Stimulated activated naive B cell treated with anti-CD40 and anti-IgM and Interleukin-4, amounts not matched to agents 10 μg/mL and 1 μg/mL and 100 μg/mL, for 72 hours (primary cell): Measurements from ENCODE around the gene VEGFC.

Experiments
- ATAC-seq, 2 donors: fragments of 150-1000 bp; cut with Tn5 transposase; replicated peaks; 2 replicates each; pipeline ENCODE4 v1.10.0; 2021; ENCODE audit warnings: moderate library complexity in 1 of 2
- DNase-seq: peaks from one replicate; pipeline ENCODE4 v3.0.0; 2021
- H3K27ac Mint-ChIP-seq: one replicate; pipeline ENCODE4 v1.8.0; 2022; ENCODE audit warnings: mild to moderate bottlenecking, mixed read lengths
- H3K27me3 Mint-ChIP-seq, 2 donors: one replicate each; pipeline ENCODE4 v1.8.0; 2022; ENCODE audit warnings: mixed read lengths in 2 of 2
- H3K36me3 Mint-ChIP-seq, 2 donors: one replicate each; pipeline ENCODE4 v1.8.0; 2022; ENCODE audit warnings: mixed read lengths in 2 of 2, mild to moderate bottlenecking in 1 of 2
- H3K4me1 Mint-ChIP-seq, 2 donors: one replicate each; pipeline ENCODE4 v1.8.0; 2022; ENCODE audit warnings: mixed read lengths in 2 of 2, mild to moderate bottlenecking in 1 of 2
- H3K4me3 Mint-ChIP-seq, 2 donors: one replicate each; pipeline ENCODE4 v1.8.0; 2022; ENCODE audit warnings: mild to moderate bottlenecking in 2 of 2, mixed read lengths in 2 of 2, moderate library complexity in 1 of 2
- H3K9me3 Mint-ChIP-seq, 2 donors: one replicate each; pipeline ENCODE4 v1.8.0; 2022; ENCODE audit warnings: mixed read lengths in 2 of 2, mild to moderate bottlenecking in 1 of 2

VEGFC gene

DNA sequence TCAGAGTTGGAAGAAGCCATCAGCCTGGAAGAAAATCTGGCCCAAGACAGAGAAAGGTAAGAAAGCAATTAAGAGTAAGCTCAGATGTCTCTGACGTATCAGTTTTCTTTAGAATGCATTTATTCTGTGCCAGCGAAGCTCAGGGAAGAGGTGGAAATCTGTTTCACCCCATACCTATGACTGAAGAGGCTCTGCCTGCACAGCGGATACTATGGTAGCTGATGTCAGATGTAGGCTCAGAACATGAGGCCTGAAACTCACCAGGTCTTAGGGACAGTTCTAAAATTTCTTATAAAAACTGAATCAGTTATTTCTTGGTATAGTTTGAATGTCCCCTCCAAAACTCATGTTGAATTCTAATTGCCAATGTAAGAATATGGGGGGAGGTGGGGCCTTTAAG lies 30.9 kb downstream of the VEGFC start:
- no peak for DNase-seq
- Mint-ChIP-seq H3K9me3 (no peaks in the 10 kb centered on the region), H3K27ac (no peak overlapping the region), H3K27me3 (no peaks in the 10 kb centered on the region), H3K4me1 (no peaks in the 10 kb centered on the region), H3K36me3 (no peaks in the 10 kb centered on the region), H3K4me3 (no peak overlapping the region)
- no peak for ATAC-seq

DNA sequence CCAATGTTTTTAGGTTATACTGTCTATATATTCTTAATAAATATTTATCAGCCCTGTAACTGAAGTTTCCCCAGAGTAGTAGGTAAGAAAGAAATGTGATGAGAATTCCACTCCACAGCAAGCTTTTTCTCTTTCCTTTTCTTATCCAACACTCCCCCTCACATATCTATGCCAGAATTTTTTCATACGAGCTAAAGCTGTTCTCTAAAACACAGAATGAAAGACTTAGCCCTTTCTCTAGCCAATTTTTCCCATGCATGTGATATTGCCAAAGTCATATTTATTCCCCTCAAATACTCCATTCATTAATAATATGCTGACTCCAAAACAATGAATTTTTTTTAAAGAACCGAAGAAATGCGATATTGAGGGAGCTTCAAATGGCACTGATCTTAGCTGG lies 32.3 kb downstream of the VEGFC start:
- Mint-ChIP-seq H3K4me3 (no peak overlapping the region), H3K36me3 (no peaks in the 10 kb centered on the region)
- ATAC-seq = no peak

DNA sequence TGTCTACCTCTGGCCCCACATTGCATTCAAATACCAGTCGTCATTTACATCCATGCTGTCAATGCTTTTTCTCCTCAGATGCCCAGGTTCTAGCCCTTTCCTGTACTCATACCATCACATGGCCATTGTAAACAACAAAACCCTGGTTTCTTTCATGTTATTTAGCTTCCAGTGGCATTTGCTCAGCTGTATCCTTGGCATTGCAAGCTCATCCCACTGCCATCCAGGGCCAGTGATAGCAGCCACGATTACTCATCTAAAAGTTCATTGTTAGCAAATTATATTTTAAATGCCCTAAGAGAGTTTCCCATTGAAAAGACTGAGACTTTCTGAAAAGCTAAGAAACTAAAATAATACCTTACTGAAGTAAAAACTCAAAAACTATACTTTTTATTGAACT lies 34.0 kb downstream of the VEGFC start:
- no peak overlapping the region for H3K4me3 Mint-ChIP-seq
- H3K9me3 Mint-ChIP-seq = no peaks in the 10 kb centered on the region
- no peaks in the 10 kb centered on the region for H3K4me1 Mint-ChIP-seq
- DNase-seq = no peak
- H3K27ac Mint-ChIP-seq = no peak overlapping the region
- no peaks in the 10 kb centered on the region for H3K27me3 Mint-ChIP-seq
- H3K36me3 Mint-ChIP-seq = no peaks in the 10 kb centered on the region
- no peak for ATAC-seq

More for the DNA sequence above, 32.3 kb downstream of the VEGFC start:
- Mint-ChIP-seq H3K27ac (no peak overlapping the region), H3K4me1 (no peaks in the 10 kb centered on the region), H3K9me3 (no peaks in the 10 kb centered on the region), H3K27me3 (no peaks in the 10 kb centered on the region)
- no peak for DNase-seq

DNA sequence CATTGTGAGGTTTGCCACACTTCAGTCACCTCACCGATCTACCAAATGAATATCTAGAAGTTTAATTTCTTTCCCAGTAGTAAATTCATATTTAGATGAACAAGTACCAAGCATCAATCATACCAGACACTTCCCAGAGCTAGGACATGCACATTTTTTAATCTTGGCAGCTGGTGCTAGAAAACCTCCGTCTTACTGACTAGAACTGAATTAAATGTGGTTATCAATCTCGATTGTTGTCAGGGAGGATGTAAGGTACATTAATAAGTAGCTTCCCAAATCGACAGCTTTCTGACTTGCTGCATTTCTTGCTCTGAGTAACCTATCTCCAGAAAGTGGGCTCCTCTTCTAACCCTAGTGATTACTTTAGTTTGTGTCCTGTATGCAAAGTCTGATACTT lies 34.4 kb downstream of the VEGFC start:
- Mint-ChIP-seq H3K4me1 (no peaks in the 10 kb centered on the region), H3K4me3 (no peak overlapping the region), H3K27me3 (no peaks in the 10 kb centered on the region), H3K36me3 (no peaks in the 10 kb centered on the region), H3K27ac (no peak overlapping the region), H3K9me3 (no peaks in the 10 kb centered on the region)
- no peak for DNase-seq
- ATAC-seq = no peak

DNA sequence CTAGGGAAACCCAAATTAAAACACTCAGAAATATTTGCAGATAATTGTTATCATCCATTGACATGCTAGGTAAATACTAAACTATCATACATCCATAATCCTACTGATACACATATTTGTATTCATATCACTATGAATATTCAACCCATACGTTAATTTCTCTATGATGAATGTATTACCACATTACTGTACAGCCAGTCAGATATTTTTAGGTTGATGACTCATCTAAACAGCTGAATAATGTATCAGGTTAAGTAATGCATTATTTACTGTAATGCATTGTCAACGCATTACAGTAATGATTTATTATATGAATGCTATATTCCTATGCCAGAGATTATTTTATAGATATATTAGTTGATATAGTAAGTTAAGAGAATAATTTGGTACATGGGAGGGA lies 37.1 kb downstream of the VEGFC start:
- ATAC-seq (no peak), DNase-seq (no peak)
- no peak overlapping the region for H3K27ac Mint-ChIP-seq
- H3K27me3 Mint-ChIP-seq = no peaks in the 10 kb centered on the region
- no peaks in the 10 kb centered on the region for H3K36me3 Mint-ChIP-seq
- no peaks in the 10 kb centered on the region for H3K4me1 Mint-ChIP-seq
- H3K9me3 Mint-ChIP-seq = no peaks in the 10 kb centered on the region
- H3K4me3 Mint-ChIP-seq = no peak overlapping the region

DNA sequence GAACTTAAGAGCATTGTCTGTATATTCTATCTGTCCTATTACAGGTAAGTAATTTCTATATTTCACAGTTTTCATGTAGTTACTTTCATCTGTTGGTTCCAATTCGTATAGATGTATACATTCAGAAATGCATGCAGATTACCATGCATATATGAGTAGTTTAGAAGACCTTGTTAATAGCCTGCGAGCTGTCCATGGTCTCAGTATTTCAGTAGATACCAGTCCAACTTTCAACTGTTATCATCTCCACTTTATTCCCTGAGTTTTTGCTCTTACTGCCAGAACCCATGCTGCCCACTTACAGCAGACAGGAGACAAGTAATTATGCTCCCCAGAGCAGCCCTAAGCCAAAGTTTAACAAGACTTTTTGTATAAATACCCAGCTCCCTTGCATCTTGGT lies 37.7 kb downstream of the VEGFC start:
- H3K4me1 Mint-ChIP-seq = no peaks in the 10 kb centered on the region
- no peak overlapping the region for H3K27ac Mint-ChIP-seq
- no peaks in the 10 kb centered on the region for H3K9me3 Mint-ChIP-seq
- no peak overlapping the region for H3K4me3 Mint-ChIP-seq
- H3K27me3 Mint-ChIP-seq = no peaks in the 10 kb centered on the region
- ATAC-seq = no peak
- H3K36me3 Mint-ChIP-seq = no peaks in the 10 kb centered on the region
- DNase-seq = no peak

DNA sequence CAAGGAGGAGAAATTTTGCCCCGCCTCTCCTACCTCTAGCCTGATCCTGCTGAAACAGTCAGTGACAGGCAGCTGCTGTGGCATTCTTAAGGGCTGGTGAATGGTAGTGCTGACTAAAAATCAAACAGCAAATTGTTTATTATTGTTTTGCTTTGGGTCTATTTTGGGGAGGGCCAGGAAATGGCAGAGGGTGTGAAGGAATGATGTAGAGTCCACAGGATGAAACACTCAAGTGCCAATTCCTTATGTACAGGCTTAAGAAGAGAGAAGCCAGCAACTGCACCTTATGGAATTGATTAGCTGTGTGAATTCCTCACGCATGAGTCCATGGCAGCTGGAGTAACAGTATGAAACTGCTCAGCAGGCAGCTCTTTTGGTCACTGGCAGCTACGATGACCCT lies 39.7 kb downstream of the VEGFC start:
- Mint-ChIP-seq H3K27ac (no peak overlapping the region), H3K36me3 (no peaks in the 10 kb centered on the region), H3K9me3 (no peaks in the 10 kb centered on the region), H3K27me3 (no peaks in the 10 kb centered on the region), H3K4me3 (no peak overlapping the region), H3K4me1 (no peaks in the 10 kb centered on the region)
- ATAC-seq (no peak), DNase-seq (no peak)

DNA sequence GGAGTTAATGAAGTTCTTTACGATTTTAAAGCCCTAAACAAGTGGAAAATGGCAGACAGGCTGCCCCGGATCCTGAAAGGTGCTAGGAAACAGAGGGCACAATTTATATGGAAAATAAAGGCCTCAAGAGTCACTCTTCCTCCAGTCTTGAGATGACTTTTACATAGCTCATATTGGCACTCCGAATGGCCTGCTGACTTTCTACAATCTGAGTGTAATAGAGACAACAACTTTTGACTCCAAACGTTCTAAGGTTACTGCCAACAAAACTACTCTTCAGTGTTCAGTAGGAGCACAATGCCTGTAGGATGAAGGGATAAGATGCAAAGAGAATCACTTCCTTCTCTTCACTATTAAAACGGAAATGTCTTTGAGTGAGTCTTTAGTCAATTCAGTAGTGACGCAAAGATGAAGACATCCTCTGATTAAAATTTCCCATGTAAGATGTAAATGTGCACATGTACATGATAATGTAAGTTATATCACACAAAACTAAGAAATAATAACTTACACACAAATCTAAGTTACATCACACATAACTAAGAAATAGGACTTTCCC lies 40.5 kb downstream of the VEGFC start:
- Mint-ChIP-seq H3K4me3 (no peak overlapping the region), H3K4me1 (no peaks in the 10 kb centered on the region), H3K27me3 (no peaks in the 10 kb centered on the region), H3K27ac (no peak overlapping the region), H3K36me3 (no peaks in the 10 kb centered on the region), H3K9me3 (no peaks in the 10 kb centered on the region)
- no peak for ATAC-seq
- DNase-seq = no peak

DNA sequence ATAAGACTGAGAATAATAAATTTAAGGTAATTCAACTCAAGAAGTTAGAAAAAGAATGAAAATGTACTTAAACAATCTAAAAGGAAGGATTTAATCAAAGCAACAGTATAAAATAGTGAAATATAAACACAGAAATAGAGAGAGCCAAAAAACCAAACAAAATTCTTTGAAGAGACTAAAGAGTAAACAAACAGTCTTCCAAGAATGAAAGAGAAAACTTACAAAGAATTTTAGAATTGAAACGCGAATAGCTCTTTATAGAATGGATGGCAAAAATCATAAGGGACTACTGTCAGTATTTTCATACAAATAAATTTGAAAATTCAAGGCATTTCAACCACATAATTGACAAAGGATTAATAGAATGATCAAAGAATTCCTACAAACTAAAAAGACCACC lies 41.7 kb downstream of the VEGFC start:
- ATAC-seq = no peak
- Mint-ChIP-seq H3K4me1 (no peaks in the 10 kb centered on the region), H3K27ac (no peak overlapping the region), H3K9me3 (no peaks in the 10 kb centered on the region), H3K4me3 (no peak overlapping the region), H3K27me3 (no peaks in the 10 kb centered on the region), H3K36me3 (no peaks in the 10 kb centered on the region)
- DNase-seq = no peak

DNA sequence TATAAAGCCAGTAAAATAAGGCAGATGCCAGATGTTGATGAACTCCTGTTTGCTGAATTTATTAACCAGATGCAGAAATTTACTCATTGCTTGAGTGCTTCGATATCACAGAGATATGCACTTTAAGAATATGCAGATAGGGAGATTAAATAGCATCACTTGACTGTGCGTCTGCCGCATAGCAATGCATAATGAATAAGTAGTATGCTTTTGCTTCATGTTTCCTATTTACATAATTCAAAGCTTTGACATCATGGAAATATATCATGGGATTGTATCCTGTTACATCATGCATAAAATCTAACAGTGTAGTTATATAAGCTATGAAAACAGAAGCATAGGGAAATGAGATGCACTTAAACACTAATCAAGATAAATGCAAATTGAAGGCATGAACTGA lies 45.9 kb downstream of the VEGFC start:
- Mint-ChIP-seq H3K27me3 (no peaks in the 10 kb centered on the region), H3K4me1 (no peaks in the 10 kb centered on the region), H3K4me3 (no peak overlapping the region), H3K9me3 (peaks cover 0 to 3% of the 10 kb centered on the region in 2 donors), H3K36me3 (no peaks in the 10 kb centered on the region), H3K27ac (no peak overlapping the region)
- ATAC-seq (no peak), DNase-seq (no peak)

DNA sequence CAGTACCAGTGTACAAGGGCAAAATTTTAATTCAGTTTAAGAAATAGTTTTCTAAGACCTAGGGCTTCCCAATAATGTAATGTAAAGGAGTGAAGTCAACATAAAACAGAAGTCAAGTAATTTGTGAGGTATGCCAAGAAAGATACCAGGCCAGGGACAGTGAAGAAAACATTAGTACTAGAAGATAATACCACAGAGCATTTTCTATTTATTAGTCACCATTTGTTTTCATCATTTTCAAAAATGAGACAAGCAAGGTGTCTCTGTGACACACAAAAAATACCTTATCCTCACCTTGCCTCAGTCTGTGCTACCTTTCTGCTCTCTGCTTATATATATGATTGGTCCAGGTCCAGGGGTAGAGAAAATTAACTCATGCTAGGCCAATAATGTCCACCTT lies 46.8 kb downstream of the VEGFC start:
- ATAC-seq = no peak
- H3K27ac Mint-ChIP-seq = no peak overlapping the region

DNA sequence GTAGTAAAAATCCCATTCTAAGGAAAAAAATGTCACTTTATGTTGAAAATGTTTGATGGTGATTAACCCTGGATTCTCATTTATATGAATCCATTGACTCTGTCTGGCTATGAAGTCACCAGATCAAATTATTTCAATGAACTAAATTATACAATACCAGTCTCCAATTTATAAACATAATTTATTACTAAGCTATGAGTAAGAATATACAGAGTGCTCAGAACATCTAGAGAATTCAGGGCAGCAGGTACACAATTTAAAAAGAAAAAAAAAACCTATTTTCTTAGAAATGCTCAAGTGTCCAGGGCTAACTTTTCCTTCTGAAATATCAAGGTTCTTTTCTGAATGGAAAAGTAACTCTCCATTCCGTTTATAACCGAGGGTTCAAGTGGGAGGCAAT lies 48.6 kb downstream of the VEGFC start:
- peaks cover 0 to 6% of the 10 kb centered on the region in 2 donors for H3K9me3 Mint-ChIP-seq
- H3K4me3 Mint-ChIP-seq = no peak overlapping the region
- no peaks in the 10 kb centered on the region for H3K4me1 Mint-ChIP-seq
- H3K27ac Mint-ChIP-seq = no peak overlapping the region
- H3K36me3 Mint-ChIP-seq = no peaks in the 10 kb centered on the region
- DNase-seq (no peak), ATAC-seq (no peak)
- H3K27me3 Mint-ChIP-seq = no peaks in the 10 kb centered on the region

More for the DNA sequence above, 46.8 kb downstream of the VEGFC start:
- H3K9me3 Mint-ChIP-seq = peaks cover 0 to 3% of the 10 kb centered on the region in 2 donors
- no peak for DNase-seq
- no peaks in the 10 kb centered on the region for H3K36me3 Mint-ChIP-seq
- no peaks in the 10 kb centered on the region for H3K4me1 Mint-ChIP-seq
- no peaks in the 10 kb centered on the region for H3K27me3 Mint-ChIP-seq
- H3K4me3 Mint-ChIP-seq = no peak overlapping the region

DNA sequence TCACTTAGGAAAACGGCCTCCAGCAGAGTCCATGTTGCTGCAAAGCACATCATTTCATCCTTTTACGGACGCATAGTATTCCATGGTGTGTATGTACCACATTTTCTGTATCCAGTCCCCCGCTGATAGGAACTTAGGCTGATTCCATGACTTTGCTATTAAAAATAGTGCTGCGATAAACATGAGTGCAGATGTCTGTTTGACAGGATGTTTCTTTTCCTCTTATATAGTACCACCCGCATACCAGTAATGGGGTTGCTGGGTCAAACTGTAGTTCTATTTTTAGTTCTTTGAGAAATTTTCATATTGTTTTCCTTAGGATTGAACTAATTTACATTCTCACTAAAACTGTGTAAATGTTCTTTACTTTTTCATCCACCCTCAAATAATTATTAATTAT lies 50.5 kb downstream of the VEGFC start:
- H3K27me3 Mint-ChIP-seq = no peaks in the 10 kb centered on the region
- H3K4me1 Mint-ChIP-seq = no peaks in the 10 kb centered on the region
- H3K9me3 Mint-ChIP-seq = peaks cover 0 to 6% of the 10 kb centered on the region in 2 donors
- H3K4me3 Mint-ChIP-seq = no peak overlapping the region
- no peak for ATAC-seq
- no peaks in the 10 kb centered on the region for H3K36me3 Mint-ChIP-seq
- no peak for DNase-seq
- no peak overlapping the region for H3K27ac Mint-ChIP-seq

DNA sequence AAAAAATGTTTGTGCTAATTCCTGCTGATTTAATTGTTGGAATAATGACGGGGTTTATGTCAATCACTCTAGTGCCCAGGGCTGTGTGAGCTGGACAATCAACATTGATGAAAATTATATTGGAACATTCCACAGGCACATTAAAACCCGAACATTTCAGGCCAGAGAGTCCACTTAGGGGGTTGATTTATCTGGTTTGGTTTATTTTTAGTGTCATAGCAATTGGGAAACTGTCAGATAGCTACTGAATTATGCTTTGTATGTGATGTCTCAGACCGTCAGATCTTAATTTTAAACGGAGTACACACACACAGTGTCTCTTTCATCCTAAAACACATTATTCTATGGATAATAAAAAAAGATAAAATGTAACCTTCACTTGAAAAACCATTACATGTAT lies 51.5 kb downstream of the VEGFC start:
- H3K27ac Mint-ChIP-seq = no peak overlapping the region
- DNase-seq = no peak
- no peaks in the 10 kb centered on the region for H3K27me3 Mint-ChIP-seq
- no peak overlapping the region for H3K4me3 Mint-ChIP-seq
- no peaks in the 10 kb centered on the region for H3K4me1 Mint-ChIP-seq
- no peak for ATAC-seq
- no peaks in the 10 kb centered on the region for H3K36me3 Mint-ChIP-seq
- peaks cover 0 to 6% of the 10 kb centered on the region in 2 donors for H3K9me3 Mint-ChIP-seq

DNA sequence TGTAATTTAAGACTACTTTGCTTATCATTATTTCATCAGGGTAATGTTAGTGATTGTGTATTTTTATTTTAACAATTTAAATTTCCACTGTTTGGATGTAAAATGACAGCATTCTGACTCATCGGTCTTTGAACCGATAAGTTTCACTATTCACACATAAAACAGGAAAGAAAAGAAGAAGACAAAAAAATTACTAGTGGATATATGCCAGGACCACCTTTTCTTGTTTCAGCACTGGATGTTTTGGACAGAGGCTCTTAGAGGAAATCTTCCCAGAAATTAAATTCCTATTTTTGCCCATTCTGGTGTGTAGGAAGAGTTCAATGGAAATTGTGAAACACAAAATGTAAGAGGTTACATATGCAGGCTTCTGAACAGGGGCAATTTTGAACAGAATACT lies 57.4 kb downstream of the VEGFC start:
- no peak for DNase-seq
- Mint-ChIP-seq H3K4me1 (no peaks in the 10 kb centered on the region), H3K27me3 (no peaks in the 10 kb centered on the region), H3K4me3 (no peak overlapping the region), H3K36me3 (no peaks in the 10 kb centered on the region), H3K27ac (no peak overlapping the region), H3K9me3 (peaks cover 0 to 4% of the 10 kb centered on the region in 2 donors)
- no peak for ATAC-seq

DNA sequence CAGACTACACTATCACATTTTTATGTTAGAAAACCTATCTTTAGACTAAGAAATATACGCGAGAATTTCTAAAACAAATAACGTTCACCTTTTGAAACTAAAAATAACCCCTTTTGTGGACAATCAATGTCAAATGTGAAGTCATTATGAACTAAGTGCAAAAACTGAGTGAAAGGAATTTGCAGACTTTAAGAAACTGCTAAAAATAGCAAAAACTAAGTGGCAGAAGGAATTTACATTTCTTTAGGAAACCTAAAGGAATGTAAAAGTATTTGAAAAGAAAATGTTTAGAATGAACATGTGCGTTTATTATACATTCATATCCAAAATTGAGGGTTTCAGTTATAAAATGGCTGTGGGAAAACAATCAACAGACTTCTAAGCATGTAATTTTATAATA lies 58.3 kb downstream of the VEGFC start:
- peaks cover 0 to 2% of the 10 kb centered on the region in 2 donors for H3K9me3 Mint-ChIP-seq
- no peak overlapping the region for H3K4me3 Mint-ChIP-seq
- no peaks in the 10 kb centered on the region for H3K27me3 Mint-ChIP-seq
- ATAC-seq (no peak), DNase-seq (no peak)
- H3K4me1 Mint-ChIP-seq = no peaks in the 10 kb centered on the region
- no peaks in the 10 kb centered on the region for H3K36me3 Mint-ChIP-seq
- H3K27ac Mint-ChIP-seq = no peak overlapping the region
